Fibroblast of pulmonary artery (primary cell): ENCODE results near the gene NECAB2.

Experiments
- DNase-seq: peaks from one replicate; pipeline ENCODE4 v3.0.0-alpha.2; 2010; ENCODE audit warnings: low read depth
- H3K4me3 ChIP-seq: replicated peaks from 2 replicates; pipeline ENCODE4 v1.5.1; 2011; ENCODE audit warnings: low read depth, mild to moderate bottlenecking, control low read depth, low read length, moderate library complexity
- TF ChIP-seq, protein P1 (sequence below): IDR thresholded peaks from 2 replicates; pipeline ENCODE4 v1.5.1; 2011; ENCODE audit warnings: mild to moderate bottlenecking, control low read depth, low read length, inconsistent platforms; ENCODE audit errors: missing control alignments

Gene NECAB2

DNA sequence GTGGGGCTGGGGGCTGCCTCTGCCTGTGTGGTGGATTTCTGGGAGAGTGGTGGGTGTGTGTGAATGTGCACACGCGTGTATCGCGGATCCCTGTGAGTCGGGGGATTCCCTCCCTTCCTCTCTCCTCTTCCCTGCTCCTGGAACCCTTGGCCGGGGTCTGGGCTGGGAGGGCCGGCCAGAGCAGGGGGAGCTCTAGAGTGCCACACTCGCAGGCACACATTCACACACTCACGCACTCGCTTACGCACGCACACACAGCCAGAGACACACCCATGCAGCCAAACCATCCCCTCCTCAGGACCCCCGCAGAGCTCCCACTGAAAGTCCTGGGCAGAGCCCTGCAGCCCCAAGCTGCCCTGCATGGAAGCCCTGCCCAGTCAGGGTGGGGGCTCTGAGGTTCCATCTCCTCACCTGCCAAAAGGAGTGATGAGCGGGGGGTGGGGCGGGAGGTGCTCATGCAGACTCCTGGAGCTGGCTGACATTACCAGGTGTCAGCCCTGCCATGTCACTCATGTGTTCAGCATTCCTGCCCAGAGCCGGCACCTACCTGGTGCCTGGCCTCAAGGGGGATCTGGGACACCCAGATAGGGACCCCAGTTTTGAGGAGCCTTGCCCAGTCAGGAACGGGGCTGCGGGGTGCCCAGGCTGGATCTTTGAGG, 1.9 kb downstream of the NECAB2 start:
- no peak overlapping the region for H3K4me3 ChIP-seq
- TF ChIP-seq, protein P1, sequence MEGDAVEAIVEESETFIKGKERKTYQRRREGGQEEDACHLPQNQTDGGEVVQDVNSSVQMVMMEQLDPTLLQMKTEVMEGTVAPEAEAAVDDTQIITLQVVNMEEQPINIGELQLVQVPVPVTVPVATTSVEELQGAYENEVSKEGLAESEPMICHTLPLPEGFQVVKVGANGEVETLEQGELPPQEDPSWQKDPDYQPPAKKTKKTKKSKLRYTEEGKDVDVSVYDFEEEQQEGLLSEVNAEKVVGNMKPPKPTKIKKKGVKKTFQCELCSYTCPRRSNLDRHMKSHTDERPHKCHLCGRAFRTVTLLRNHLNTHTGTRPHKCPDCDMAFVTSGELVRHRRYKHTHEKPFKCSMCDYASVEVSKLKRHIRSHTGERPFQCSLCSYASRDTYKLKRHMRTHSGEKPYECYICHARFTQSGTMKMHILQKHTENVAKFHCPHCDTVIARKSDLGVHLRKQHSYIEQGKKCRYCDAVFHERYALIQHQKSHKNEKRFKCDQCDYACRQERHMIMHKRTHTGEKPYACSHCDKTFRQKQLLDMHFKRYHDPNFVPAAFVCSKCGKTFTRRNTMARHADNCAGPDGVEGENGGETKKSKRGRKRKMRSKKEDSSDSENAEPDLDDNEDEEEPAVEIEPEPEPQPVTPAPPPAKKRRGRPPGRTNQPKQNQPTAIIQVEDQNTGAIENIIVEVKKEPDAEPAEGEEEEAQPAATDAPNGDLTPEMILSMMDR: no peak
- no peak for DNase-seq

DNA sequence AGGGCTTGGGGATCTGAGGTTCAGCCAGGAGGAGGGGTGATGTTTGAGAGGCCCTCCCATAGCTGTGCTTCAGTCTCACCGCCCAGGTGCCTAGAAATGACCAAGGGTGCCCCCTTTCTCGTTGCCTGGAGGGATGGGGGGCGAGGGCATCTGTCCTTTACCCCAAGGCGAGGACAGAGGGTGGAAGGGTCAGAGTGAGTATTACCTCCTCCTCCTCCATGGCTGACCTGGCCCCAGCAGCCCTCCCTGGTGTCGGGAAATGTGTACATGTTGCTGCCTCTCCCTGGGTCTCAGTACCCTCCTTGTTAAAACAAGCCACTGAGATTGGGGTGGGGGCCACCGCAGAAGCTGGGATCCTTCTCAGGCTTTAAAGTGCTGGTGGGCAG, 2.4 kb downstream of the NECAB2 start:
- no peak for DNase-seq
- TF ChIP-seq, protein P1: no peak
- H3K4me3 ChIP-seq: no peak overlapping the region

- TF ChIP-seq, protein P1: no peak
- no peak overlapping the region for H3K4me3 ChIP-seq
- DNase-seq: no peak
These were observed 3.4 kb downstream of the NECAB2 start for GRCh38 chr16:83971165-83972130.

DNA sequence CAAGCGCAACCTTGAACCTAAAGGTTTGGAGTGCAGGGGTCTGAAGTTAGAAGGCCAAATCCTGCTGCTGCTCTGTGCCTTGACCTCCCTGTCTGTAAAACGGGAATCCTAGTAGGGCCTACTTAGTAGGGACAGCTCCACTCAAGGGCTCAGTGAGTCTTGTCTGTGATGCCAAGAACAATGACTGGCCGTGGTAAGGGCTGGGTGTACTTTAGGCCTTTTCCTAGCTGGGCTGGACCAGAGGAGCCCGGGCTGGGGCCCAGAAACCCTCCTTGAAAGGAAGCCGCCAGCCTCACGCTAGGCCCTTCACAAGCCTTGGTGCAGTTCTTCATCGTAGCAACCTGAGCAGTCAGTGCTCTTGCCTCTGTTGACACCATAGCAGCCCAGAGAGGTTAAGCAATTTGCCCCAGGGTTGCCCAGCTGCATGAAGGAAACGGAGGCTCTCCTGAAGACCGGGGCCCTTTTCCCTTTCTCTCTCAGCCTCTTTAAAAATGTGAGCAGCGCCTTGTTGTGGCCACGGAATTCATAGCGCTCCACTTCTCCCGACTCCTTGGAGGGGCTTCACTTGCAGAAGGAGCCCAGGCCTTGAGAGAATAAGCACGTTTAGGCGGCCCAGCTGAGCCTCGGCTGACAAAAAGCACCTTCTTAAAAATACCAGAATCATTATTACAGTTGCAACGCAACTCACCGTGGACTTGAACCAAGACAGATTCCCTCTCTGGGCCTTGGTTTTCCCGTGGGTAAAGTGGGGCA, 4.4 kb downstream of the NECAB2 start:
- no peak overlapping the region for H3K4me3 ChIP-seq
- TF ChIP-seq, protein P1: no peak
- DNase-seq: no peak

DNA sequence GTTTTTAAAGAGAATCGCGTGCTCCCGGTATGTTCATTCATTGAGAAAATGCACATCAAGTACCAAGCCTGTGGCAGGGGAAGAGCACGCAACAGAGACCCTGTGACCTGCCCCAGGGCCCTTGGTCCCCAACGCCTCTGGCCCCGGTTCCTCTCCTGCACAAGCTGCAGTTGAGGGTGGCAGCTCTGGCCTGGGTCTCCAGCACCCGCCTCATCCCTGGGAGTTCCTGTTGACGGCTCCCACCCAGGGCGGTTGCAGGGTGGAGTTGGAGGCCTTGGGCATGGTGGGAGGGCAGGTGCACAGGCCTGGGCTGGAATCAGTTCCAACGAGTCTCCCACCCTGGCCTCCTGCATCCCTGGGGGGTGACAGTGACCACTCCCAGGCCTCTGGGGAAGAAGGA, 5.0 kb downstream of the NECAB2 start:
- TF ChIP-seq, protein P1: no peak
- DNase-seq: no peak
- H3K4me3 ChIP-seq: no peak overlapping the region

GRCh38 chr16:83973581-83974385, 5.7 kb downstream of the NECAB2 start:
- TF ChIP-seq, protein P1: no peak
- no peak overlapping the region for H3K4me3 ChIP-seq

More at GRCh38 chr16:83973581-83974385, 5.7 kb downstream of the NECAB2 start:
- no peak for DNase-seq
